GM18505 (cell line): ENCODE measurements around the gene GSTK1.
"Not testable (repeated sequence)": the region's sequence is repeated elsewhere in the genome, so short reads cannot be mapped to it uniquely, and the experiment has no call there.

Source experiments
- ATAC-seq: cut with Tn5 transposase; IDR thresholded peaks from one replicate; pipeline ENCODE4 v1.9.1; 2021; ENCODE audit not compliant: unreplicated experiment
- POLR2A ChIP-seq: IDR thresholded peaks from 4 replicates; pipeline ENCODE4 v1.6.1; 2011; ENCODE audit warnings: borderline replicate concordance; ENCODE audit not compliant: insufficient read depth, insufficient read length; ENCODE audit errors: extremely low read depth

Gene GSTK1

GRCh38 chr7:143287935-143288826 lies 24.9 kb downstream of the GSTK1 start, which contains the start of gene CASP2:
Gene CASP2, plus strand, starts transcription at chr7:143288351. Its CDS starts 105 bp downstream, at chr7:143288456.
- TF ChIP-seq POLR2A: peak; percentile 83
- peak; percentile 94 for ATAC-seq

GRCh38 chr7:143288836-143289235 lies 25.6 kb downstream of the GSTK1 start:
- no peak for ATAC-seq
- no peak for TF ChIP-seq POLR2A

GRCh38 chr7:143289421-143289820 lies 26.2 kb downstream of the GSTK1 start:
- ATAC-seq: no peak
- TF ChIP-seq POLR2A: no peak

- not testable (repeated sequence) for ATAC-seq
Observed at GRCh38 chr7:143289888-143290287, 26.6 kb downstream of the GSTK1 start.

- no peak for ATAC-seq
Observed at GRCh38 chr7:143290293-143290692, 27.1 kb downstream of the GSTK1 start.

GRCh38 chr7:143292876-143293275 lies 29.6 kb downstream of the GSTK1 start:
- no peak for ATAC-seq
- no peak for TF ChIP-seq POLR2A

More at GRCh38 chr7:143290293-143290692, 27.1 kb downstream of the GSTK1 start:
- TF ChIP-seq POLR2A: no peak

GRCh38 chr7:143295870-143296269 lies 32.6 kb downstream of the GSTK1 start:
- ATAC-seq: no peak
- TF ChIP-seq POLR2A: no peak

GRCh38 chr7:143296686-143297085 lies 33.4 kb downstream of the GSTK1 start:
- no peak for ATAC-seq
- TF ChIP-seq POLR2A: no peak

GRCh38 chr7:143299346-143299745 lies 36.1 kb downstream of the GSTK1 start:
- TF ChIP-seq POLR2A: no peak
- no peak for ATAC-seq

GRCh38 chr7:143299840-143300239 lies 36.6 kb downstream of the GSTK1 start:
- no peak for ATAC-seq
- TF ChIP-seq POLR2A: no peak

- no peak for ATAC-seq
- TF ChIP-seq POLR2A: no peak
Observed at GRCh38 chr7:143300959-143301935, 38.0 kb downstream of the GSTK1 start.

- no peak for ATAC-seq
- no peak for TF ChIP-seq POLR2A
Observed at GRCh38 chr7:143303733-143304132, 40.5 kb downstream of the GSTK1 start.

- TF ChIP-seq POLR2A: no peak
Observed at GRCh38 chr7:143304938-143305337, 41.7 kb downstream of the GSTK1 start.

More at GRCh38 chr7:143304938-143305337, 41.7 kb downstream of the GSTK1 start:
- no peak for ATAC-seq
